LNCaP clone FGC (cell line): ENCODE results near the gene IL5.

ENCODE experiments used
- DNase-seq: peaks from one replicate; pipeline ENCODE4 v3.0.0-alpha.2; 2011; ENCODE audit warnings: low read depth
- H3K4me3 ChIP-seq: 2 replicates; pipeline ENCODE4 v1.5.1; 2011; ENCODE audit warnings: mild to moderate bottlenecking, low read depth, low read length, control low read depth
- TF ChIP-seq, protein P1 (sequence below): IDR thresholded peaks from 2 replicates; pipeline ENCODE4 v1.5.1; 2012; ENCODE audit warnings: mild to moderate bottlenecking; ENCODE audit not compliant: control insufficient read depth, insufficient read depth; ENCODE audit errors: extremely low read depth

The IL5 gene

GRCh38 chr5:132497488-132497997, 45.8 kb downstream of the IL5 start:
- DNase-seq = no peak
- TF ChIP-seq, protein P1, sequence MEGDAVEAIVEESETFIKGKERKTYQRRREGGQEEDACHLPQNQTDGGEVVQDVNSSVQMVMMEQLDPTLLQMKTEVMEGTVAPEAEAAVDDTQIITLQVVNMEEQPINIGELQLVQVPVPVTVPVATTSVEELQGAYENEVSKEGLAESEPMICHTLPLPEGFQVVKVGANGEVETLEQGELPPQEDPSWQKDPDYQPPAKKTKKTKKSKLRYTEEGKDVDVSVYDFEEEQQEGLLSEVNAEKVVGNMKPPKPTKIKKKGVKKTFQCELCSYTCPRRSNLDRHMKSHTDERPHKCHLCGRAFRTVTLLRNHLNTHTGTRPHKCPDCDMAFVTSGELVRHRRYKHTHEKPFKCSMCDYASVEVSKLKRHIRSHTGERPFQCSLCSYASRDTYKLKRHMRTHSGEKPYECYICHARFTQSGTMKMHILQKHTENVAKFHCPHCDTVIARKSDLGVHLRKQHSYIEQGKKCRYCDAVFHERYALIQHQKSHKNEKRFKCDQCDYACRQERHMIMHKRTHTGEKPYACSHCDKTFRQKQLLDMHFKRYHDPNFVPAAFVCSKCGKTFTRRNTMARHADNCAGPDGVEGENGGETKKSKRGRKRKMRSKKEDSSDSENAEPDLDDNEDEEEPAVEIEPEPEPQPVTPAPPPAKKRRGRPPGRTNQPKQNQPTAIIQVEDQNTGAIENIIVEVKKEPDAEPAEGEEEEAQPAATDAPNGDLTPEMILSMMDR = no peak
- no peak overlapping the region for H3K4me3 ChIP-seq

DNA sequence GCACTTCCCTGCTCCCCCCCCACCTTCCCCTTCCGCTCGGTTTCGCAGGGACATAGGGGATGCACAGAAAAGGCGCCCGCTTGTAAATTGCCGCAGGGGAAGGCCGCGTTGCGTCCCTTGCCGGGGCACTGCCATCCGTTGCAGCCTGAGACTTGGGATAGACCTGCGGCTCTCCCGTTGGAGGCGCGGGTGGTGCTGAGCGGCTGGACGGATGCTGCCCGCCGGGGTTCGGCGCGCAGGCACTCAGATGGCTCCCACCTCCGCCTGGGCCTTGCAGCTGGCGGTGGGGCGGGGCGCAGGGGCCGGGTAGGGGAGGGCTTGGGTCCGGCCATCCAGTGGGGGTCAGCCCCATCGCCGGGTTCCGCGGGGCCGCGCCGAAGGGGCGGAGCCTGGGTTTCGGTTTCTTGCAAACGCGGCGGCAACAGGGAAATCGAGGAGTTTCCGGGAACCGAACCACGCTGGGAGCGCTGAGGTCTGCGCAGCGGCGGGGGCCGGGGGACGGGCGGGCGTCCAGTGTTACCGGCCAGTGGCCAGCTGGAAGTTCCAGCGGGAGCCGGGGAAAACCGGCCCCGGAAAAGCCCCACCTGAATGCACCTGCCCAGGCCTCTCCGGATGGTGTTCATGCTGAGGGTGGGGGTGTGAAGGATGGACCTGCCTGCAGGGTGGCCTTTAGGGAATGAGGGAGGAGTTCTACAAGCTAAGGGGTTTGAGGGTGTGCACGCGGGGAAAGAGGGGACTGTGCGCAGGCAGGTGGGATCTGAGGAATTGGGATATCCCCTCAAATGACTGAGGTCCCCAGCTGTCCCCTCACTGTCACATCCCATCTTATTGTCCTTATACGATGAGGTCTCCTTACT, 46.5 kb downstream of the IL5 start:
- TF ChIP-seq, protein P1 = no peak
- peak overlapping the region; percentile 9 for H3K4me3 ChIP-seq
- no peak for DNase-seq

DNA sequence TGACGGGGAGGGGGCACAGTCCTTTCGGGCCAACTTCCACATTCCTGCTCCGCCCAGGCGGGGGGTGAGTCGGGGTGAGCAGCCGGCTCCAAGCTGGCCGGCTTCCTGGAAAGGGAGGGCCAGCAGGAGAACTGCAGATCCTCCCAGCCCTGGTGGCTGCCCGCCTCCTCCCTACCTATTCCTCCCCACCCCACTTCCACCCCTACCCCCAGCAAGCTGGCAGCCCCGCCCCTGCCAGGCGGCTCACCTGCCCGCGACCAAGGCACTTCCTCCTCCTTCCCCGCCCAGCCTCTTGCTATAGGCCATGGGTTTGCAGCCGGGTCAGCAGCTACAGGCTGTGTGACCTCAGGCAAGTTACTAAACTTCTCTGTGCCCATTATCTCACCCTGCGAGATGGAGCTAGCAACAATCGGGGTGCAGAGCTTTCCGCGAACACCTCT, 47.1 kb downstream of the IL5 start:
- DNase-seq = no peak
- TF ChIP-seq, protein P1 = no peak
- H3K4me3 ChIP-seq = peak overlapping the region; percentile 9

DNA sequence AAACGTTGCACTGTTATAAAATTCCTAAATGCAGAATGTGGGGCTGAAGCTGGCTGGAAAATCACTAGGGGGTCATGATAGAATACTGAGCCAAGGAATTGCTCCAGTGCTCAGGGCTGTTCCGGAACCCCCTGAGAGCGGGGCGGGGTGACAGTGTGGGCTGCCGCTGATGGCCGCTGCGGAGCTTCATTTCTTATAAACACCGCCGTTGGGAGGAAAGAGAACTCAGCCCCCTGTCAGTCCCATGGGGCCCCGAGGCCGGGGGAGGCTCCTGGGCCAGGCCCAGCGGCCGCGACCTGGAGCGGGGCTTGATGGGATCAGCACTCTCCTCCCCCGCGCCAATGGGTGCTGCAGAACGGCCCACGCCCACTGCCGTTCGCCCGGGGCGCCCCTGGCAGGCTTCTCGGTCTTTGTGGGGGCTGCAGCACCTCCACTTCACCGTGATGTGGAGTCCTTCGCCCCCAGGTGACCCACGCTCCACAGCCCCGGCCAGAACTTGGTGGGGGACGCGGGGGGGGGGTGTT, 47.6 kb downstream of the IL5 start:
- no peak overlapping the region for H3K4me3 ChIP-seq
- TF ChIP-seq, protein P1 = no peak
- DNase-seq = no peak

DNA sequence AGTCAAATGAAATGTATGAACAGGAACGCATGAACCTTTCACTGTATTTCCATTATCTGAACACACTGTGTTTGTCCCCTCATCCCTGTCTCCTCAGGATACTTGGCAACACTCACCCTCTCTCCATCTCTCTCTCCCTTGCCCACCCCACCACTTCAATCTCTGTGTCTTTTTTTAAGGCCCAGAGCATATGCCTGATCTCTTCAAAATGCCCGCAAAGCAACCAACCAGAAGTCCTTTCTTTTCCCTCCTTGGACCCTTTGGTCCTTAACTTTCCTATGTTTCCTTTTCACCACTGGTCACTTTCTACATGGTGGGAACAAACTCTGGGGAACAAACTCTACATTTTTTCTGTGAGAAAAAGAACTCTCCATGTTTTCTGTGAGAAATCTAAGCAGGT, 49.5 kb downstream of the IL5 start:
- no peak overlapping the region for H3K4me3 ChIP-seq
- TF ChIP-seq, protein P1 = no peak
- DNase-seq = no peak

- TF ChIP-seq, protein P1 = no peak
- no peak overlapping the region for H3K4me3 ChIP-seq
- DNase-seq = no peak
Measured at GRCh38 chr5:132493241-132493640, 50.1 kb downstream of the IL5 start.
